Measurements from ENCODE around the gene ZNF800. TPM values are rescaled to one million over a fixed set of nuclear protein-coding genes. Genes with fewer than 3 reads are reported as not detected.
A peak's percentile ranks its signal among the peaks of the same experiment; 100 is the strongest.

ZNF800 gene
- total and polyA plus RNA-seq, 5 donors from 2014 or later: 44.8 to 81.0 (median 55.0) TPM

DNA sequence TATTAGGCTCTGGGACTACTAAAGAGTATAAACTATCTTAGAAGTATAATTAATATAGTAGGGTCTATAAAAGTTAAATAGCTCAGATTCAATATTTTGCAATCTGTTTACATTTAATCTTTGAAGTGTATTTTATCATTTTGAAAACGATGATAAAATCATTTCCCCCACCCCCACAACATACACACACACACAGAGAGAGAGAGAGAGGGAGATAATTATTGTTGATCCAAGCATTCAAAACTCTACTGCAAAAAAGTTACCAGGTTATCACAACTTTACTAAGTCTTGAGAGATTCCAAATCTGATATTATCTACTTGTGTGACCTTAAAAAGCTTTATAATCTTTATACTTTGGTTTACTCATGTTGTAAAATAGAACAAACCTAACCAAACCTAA, 14.0 kb downstream of the ZNF800 start:
- ATAC-seq (ENCODE audit: low read depth in 2 of 2) (no peak), DNase-seq (no peak)
- Histone ChIP-seq H3K27me3 (ENCODE audit: control insufficient read depth, insufficient read depth, low read length) (no peaks in the 10 kb centered on the region), H3K9me3 (ENCODE audit: control insufficient read depth in 2 of 2, low read length in 2 of 2) (no peaks in the 10 kb centered on the region), H3K36me3 (ENCODE audit: control insufficient read depth, insufficient read depth, low read length) (peaks cover 44% of the 10 kb centered on the region), H3K4me1 (ENCODE audit: control insufficient read depth, insufficient read depth, low read length, poor library complexity, severe bottlenecking) (peaks cover 46% of the 10 kb centered on the region), H3K27ac (ENCODE audit: insufficient read depth, low read length, poor library complexity, severe bottlenecking) (no peak overlapping the region), H3K4me3 (ENCODE audit: low read depth, low read length) (peak overlapping the region; percentile 14)
- Mint-ChIP-seq H3K4me3 (peak overlapping the region in 1 of 4 donors; percentile 65), H3K9me3 (no peaks in the 10 kb centered on the region), H3K27me3 (no peaks in the 10 kb centered on the region), H3K4me1 (peaks cover 46 to 76% (median 71%) of the 10 kb centered on the region in 4 donors), H3K27ac (no peak overlapping the region), H3K36me3 (peaks cover 23% of the 10 kb centered on the region)

GRCh38 chr7:127377425-127377824, 15.1 kb downstream of the ZNF800 start:
- no peak overlapping the region for H3K27ac ChIP-seq (ENCODE audit: insufficient read depth, low read length, poor library complexity, severe bottlenecking)
- Mint-ChIP-seq H3K9me3 (no peaks in the 10 kb centered on the region), H3K36me3 (peaks cover 23% of the 10 kb centered on the region), H3K4me1 (peaks cover 37 to 72% (median 62%) of the 10 kb centered on the region in 4 donors), H3K27ac (no peak overlapping the region), H3K4me3 (peak overlapping the region in 2 of 4 donors; percentile 21 to 65), H3K27me3 (no peaks in the 10 kb centered on the region)
- no peak for DNase-seq
- peak overlapping the region; percentile 14 for H3K4me3 ChIP-seq (ENCODE audit: low read depth, low read length)
- no peaks in the 10 kb centered on the region for H3K9me3 ChIP-seq (ENCODE audit: control insufficient read depth in 2 of 2, low read length in 2 of 2)
- H3K27me3 ChIP-seq (ENCODE audit: control insufficient read depth, insufficient read depth, low read length): no peaks in the 10 kb centered on the region
- peaks cover 35% of the 10 kb centered on the region for H3K4me1 ChIP-seq (ENCODE audit: control insufficient read depth, insufficient read depth, low read length, poor library complexity, severe bottlenecking)
- no peak for ATAC-seq (ENCODE audit: low read depth in 2 of 2)
- H3K36me3 ChIP-seq (ENCODE audit: control insufficient read depth, insufficient read depth, low read length): peaks cover 51% of the 10 kb centered on the region

DNA sequence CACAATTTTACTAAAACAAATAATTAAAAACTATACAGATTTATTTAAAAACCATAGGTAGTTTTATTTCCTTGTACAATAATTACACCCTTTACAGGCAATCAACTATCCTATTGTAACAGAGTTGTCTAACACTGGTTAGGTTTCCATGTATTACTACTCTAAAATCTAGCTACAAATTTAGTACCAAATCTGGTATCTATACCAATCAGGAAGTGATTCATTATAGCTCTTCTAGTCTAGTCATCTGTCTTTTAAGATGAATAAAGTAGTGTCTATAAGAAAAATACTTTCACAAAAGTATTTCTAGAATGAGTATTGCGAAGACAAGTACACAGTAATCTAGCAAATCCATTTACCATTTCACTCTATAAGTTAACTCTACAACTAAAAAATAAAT, 16.9 kb downstream of the ZNF800 start:
- H3K9me3 ChIP-seq (ENCODE audit: control insufficient read depth in 2 of 2, low read length in 2 of 2): no peaks in the 10 kb centered on the region
- DNase-seq: peak in 1 of 3 donors; percentile 9
- ATAC-seq (ENCODE audit: low read depth in 2 of 2): no peak
- H3K4me3 Mint-ChIP-seq: no peak overlapping the region
- H3K4me3 ChIP-seq (ENCODE audit: low read depth, low read length): no peak overlapping the region
- H3K27me3 ChIP-seq (ENCODE audit: control insufficient read depth, insufficient read depth, low read length): no peaks in the 10 kb centered on the region
- no peaks in the 10 kb centered on the region for H3K27me3 Mint-ChIP-seq
- no peaks in the 10 kb centered on the region for H3K9me3 Mint-ChIP-seq
- H3K27ac ChIP-seq (ENCODE audit: insufficient read depth, low read length, poor library complexity, severe bottlenecking): no peak overlapping the region
- H3K4me1 Mint-ChIP-seq: peaks cover 36 to 62% (median 53%) of the 10 kb centered on the region in 4 donors
- peaks cover 33% of the 10 kb centered on the region for H3K4me1 ChIP-seq (ENCODE audit: control insufficient read depth, insufficient read depth, low read length, poor library complexity, severe bottlenecking)
- H3K36me3 ChIP-seq (ENCODE audit: control insufficient read depth, insufficient read depth, low read length): peaks cover 57% of the 10 kb centered on the region
- no peak overlapping the region for H3K27ac Mint-ChIP-seq
- H3K36me3 Mint-ChIP-seq: peaks cover 23% of the 10 kb centered on the region

- Histone ChIP-seq H3K27me3 (ENCODE audit: control insufficient read depth, insufficient read depth, low read length) (no peaks in the 10 kb centered on the region), H3K4me1 (ENCODE audit: control insufficient read depth, insufficient read depth, low read length, poor library complexity, severe bottlenecking) (peaks cover 3% of the 10 kb centered on the region), H3K9me3 (ENCODE audit: control insufficient read depth in 2 of 2, low read length in 2 of 2) (no peaks in the 10 kb centered on the region), H3K4me3 (ENCODE audit: low read depth, low read length) (no peak overlapping the region), H3K36me3 (ENCODE audit: control insufficient read depth, insufficient read depth, low read length) (peaks cover 55% of the 10 kb centered on the region), H3K27ac (ENCODE audit: insufficient read depth, low read length, poor library complexity, severe bottlenecking) (no peak overlapping the region)
- no peak for ATAC-seq (ENCODE audit: low read depth in 2 of 2)
- Mint-ChIP-seq H3K27me3 (no peaks in the 10 kb centered on the region), H3K27ac (no peak overlapping the region), H3K36me3 (peaks cover 42% of the 10 kb centered on the region), H3K4me1 (peaks cover 10 to 42% (median 35%) of the 10 kb centered on the region in 4 donors), H3K9me3 (no peaks in the 10 kb centered on the region), H3K4me3 (no peak overlapping the region)
- no peak for DNase-seq
Measured at GRCh38 chr7:127367679-127368078, 24.8 kb downstream of the ZNF800 start.

DNA sequence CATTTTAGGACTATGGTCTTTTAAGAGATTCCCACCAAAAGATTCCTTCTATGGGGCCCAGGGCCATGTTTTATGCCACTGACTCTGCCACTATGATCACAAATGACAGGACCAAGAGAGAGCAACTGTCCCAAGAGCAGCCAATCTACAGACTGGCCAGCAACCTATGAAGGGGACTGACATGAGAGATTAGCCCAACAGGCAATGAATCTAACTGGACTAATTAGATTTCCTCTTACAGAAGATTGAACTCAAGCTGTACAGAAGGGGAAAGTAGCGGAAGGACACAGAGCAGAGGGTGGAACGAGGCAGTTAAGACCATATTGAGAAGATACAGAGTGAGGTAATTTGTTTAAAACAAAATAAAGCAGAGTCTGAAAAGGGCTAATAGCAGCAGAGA, 25.8 kb downstream of the ZNF800 start:
- DNase-seq (no peak), ATAC-seq (ENCODE audit: low read depth in 2 of 2) (no peak)
- Mint-ChIP-seq H3K27ac (peak overlapping the region in 2 of 3 donors; percentile 18 to 29), H3K4me1 (peaks cover 8 to 42% (median 34%) of the 10 kb centered on the region in 4 donors), H3K36me3 (peaks cover 41% of the 10 kb centered on the region), H3K9me3 (no peaks in the 10 kb centered on the region), H3K4me3 (peak overlapping the region in 1 of 4 donors; percentile 2), H3K27me3 (no peaks in the 10 kb centered on the region)
- Histone ChIP-seq H3K4me3 (ENCODE audit: low read depth, low read length) (no peak overlapping the region), H3K9me3 (ENCODE audit: control insufficient read depth in 2 of 2, low read length in 2 of 2) (no peaks in the 10 kb centered on the region), H3K4me1 (ENCODE audit: control insufficient read depth, insufficient read depth, low read length, poor library complexity, severe bottlenecking) (peaks cover 3% of the 10 kb centered on the region), H3K27me3 (ENCODE audit: control insufficient read depth, insufficient read depth, low read length) (no peaks in the 10 kb centered on the region), H3K27ac (ENCODE audit: insufficient read depth, low read length, poor library complexity, severe bottlenecking) (no peak overlapping the region), H3K36me3 (ENCODE audit: control insufficient read depth, insufficient read depth, low read length) (peaks cover 55% of the 10 kb centered on the region)

DNA sequence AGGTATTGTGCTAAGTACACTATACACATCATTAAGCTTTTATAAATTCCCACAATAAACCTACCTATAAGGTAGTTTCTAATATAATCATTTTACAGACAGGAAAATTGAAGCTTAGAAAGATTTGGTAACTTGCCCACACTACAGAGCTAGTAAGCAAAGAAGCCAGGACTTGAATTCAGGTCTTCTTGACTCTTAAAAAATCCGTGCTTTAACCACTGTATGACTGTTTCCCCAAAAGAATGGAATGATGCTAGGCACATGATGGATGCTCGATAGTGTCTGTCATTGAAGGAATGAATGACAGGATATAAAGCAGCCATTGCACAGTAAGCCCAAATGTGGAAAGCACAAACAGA, 26.6 kb downstream of the ZNF800 start:
- Histone ChIP-seq H3K4me1 (ENCODE audit: control insufficient read depth, insufficient read depth, low read length, poor library complexity, severe bottlenecking) (no peaks in the 10 kb centered on the region), H3K36me3 (ENCODE audit: control insufficient read depth, insufficient read depth, low read length) (peaks cover 55% of the 10 kb centered on the region), H3K9me3 (ENCODE audit: control insufficient read depth in 2 of 2, low read length in 2 of 2) (no peaks in the 10 kb centered on the region), H3K27ac (ENCODE audit: insufficient read depth, low read length, poor library complexity, severe bottlenecking) (no peak overlapping the region), H3K4me3 (ENCODE audit: low read depth, low read length) (no peak overlapping the region), H3K27me3 (ENCODE audit: control insufficient read depth, insufficient read depth, low read length) (no peaks in the 10 kb centered on the region)
- H3K9me3 Mint-ChIP-seq: no peaks in the 10 kb centered on the region
- peaks cover 4 to 38% (median 30%) of the 10 kb centered on the region in 4 donors for H3K4me1 Mint-ChIP-seq
- peaks cover 38% of the 10 kb centered on the region for H3K36me3 Mint-ChIP-seq
- H3K27me3 Mint-ChIP-seq: no peaks in the 10 kb centered on the region
- ATAC-seq (ENCODE audit: low read depth in 2 of 2) (no peak), DNase-seq (no peak)
- H3K4me3 Mint-ChIP-seq: no peak overlapping the region
- no peak overlapping the region for H3K27ac Mint-ChIP-seq

GRCh38 chr7:127365164-127365956, 27.1 kb downstream of the ZNF800 start:
- Mint-ChIP-seq H3K4me3 (no peak overlapping the region), H3K9me3 (no peaks in the 10 kb centered on the region), H3K27me3 (no peaks in the 10 kb centered on the region), H3K4me1 (peaks cover 4 to 38% (median 30%) of the 10 kb centered on the region in 4 donors), H3K27ac (no peak overlapping the region), H3K36me3 (peaks cover 38% of the 10 kb centered on the region)
- H3K4me3 ChIP-seq (ENCODE audit: low read depth, low read length): no peak overlapping the region
- no peak for DNase-seq
- no peaks in the 10 kb centered on the region for H3K4me1 ChIP-seq (ENCODE audit: control insufficient read depth, insufficient read depth, low read length, poor library complexity, severe bottlenecking)
- H3K36me3 ChIP-seq (ENCODE audit: control insufficient read depth, insufficient read depth, low read length): peaks cover 61% of the 10 kb centered on the region
- no peaks in the 10 kb centered on the region for H3K27me3 ChIP-seq (ENCODE audit: control insufficient read depth, insufficient read depth, low read length)
- H3K27ac ChIP-seq (ENCODE audit: insufficient read depth, low read length, poor library complexity, severe bottlenecking): no peak overlapping the region
- no peak for ATAC-seq (ENCODE audit: low read depth in 2 of 2)
- no peaks in the 10 kb centered on the region for H3K9me3 ChIP-seq (ENCODE audit: control insufficient read depth in 2 of 2, low read length in 2 of 2)
